Right lobe of liver (tissue), 6 donors: ENCODE data around the gene H3-3A. TPM values are rescaled to one million over a fixed set of nuclear protein-coding genes. Genes with fewer than 3 reads are reported as not detected.
A peak's percentile ranks its signal among the peaks of the same experiment; 100 is the strongest.

Experiments used
- ATAC-seq, 4 donors: fragments of 200-7000 bp; cut with Tn5 transposase; one replicate each; pipeline ENCODE4 v1.9.1; 2020; ENCODE audit warnings: mild to moderate bottlenecking in 4 of 4, moderate library complexity in 4 of 4
- DNase-seq, 3 donors: peaks; one replicate each; pipeline ENCODE4 v3.0.0-alpha.2; 2020
- H3K27ac ChIP-seq, 3 donors: fragments of 200-600 bp; one replicate each; pipeline ENCODE4 v1.8.0; 2022
- H3K27me3 ChIP-seq, 2 donors: fragments of 200-600 bp; one replicate each; pipeline ENCODE4 v1.8.0; 2022
- H3K36me3 ChIP-seq, 4 donors: fragments of 200-600 bp; sonication (generic) in 1 of 4; one replicate each; pipeline versions ENCODE4 v1.5.1 to v1.8.0; 2017 to 2022; ENCODE audit warnings: control low read depth in 1 of 4
- H3K4me1 ChIP-seq, 4 donors: fragments of 200-600 bp; sonication (generic) in 1 of 4; one replicate each; pipeline versions ENCODE4 v1.5.1 to v1.8.0; 2017 to 2022; ENCODE audit warnings: control low read depth in 1 of 4
- H3K4me3 ChIP-seq, 3 donors: fragments of 200-600 bp; one replicate each; pipeline ENCODE4 v1.8.0; 2022
- H3K9me3 ChIP-seq, 4 donors: fragments of 200-600 bp; sonication (generic) in 1 of 4; one replicate each; pipeline versions ENCODE4 v1.5.1 to v1.8.0; 2017 to 2022; ENCODE audit warnings: control low read depth in 1 of 4
- CTCF ChIP-seq, 4 donors: fragments of 200-600 bp in 3 of 4; fragments of 450-650 bp in 1 of 4; IDR thresholded peaks; one replicate each; pipeline versions ENCODE4 v1.5.1 to v1.8.0; 2016 to 2022; ENCODE audit warnings: antibody characterized with exemption in 4 of 4, mild to moderate bottlenecking in 2 of 4
- POLR2A ChIP-seq: fragments of 450-650 bp; IDR thresholded peaks from one replicate; pipeline ENCODE4 v1.6.1; 2017; ENCODE audit warnings: antibody characterized with exemption, mild to moderate bottlenecking
- WGBS: methylation state at CpG from one replicate; pipeline ENCODE4 v1.1.6; 2018; ENCODE audit warnings: low coverage, low lambda C conversion rate; ENCODE audit not compliant: insufficient coverage; ENCODE audit errors: missing lambda C conversion rate; 5-methylcytosine and 5-hydroxymethylcytosine counted together
- intact Hi-C, 2 donors: fragments of 100-400 bp; cut with DNase I; formaldehyde crosslinking; loops; one replicate each; pipeline versions ENCODE4 v1.11.2 to v1.14.1; 2022
- total RNA-seq, 6 experiments: library from RNA; depleted of rRNA in 2 of 6; stranded (reverse); fragments of >200 nt in 2 of 6; fragmentation: NEBNext Ultra II Directional in 3 of 6; extraction: Animal tissue kit (Norgen Biotek cat#: 25700) in 3 of 6; gene quantifications; one replicate each; pipeline versions ENCODE4 v1.1.0 to v1.2.4, GENCODE V29; 2016 to 2023
- donor health status: DM: no; HTN: yes; CAD: no.
- donor health status: DM: no; HTN: no; CAD: no.
- donor health status: DM: no; HTN: no; CAD: no.
- donor health status: DM: no; HTN: yes; CAD: no.
- donor health status: DM: no; HTN: yes; CAD: no.

Gene H3-3A
- total RNA-seq, 6 experiments from 2014 or later, result 132 to 185 (median 156) TPM

- intact Hi-C loops, result no loop called here
- Histone ChIP-seq H3K4me1 (peaks cover 0 to 9% (median 0%) of the 10 kb centered on the region in 4 donors), H3K27ac (no peak overlapping the region)
Observed at GRCh38 chr1:226107471-226108460, 45.2 kb downstream of the H3-3A start.

GRCh38 chr1:226108935-226109828, 46.7 kb downstream of the H3-3A start:
- Histone ChIP-seq H3K9me3 (no peaks in the 10 kb centered on the region), H3K27ac (peak overlapping the region; percentile 67 to 95 (median 87)), H3K27me3 (no peaks in the 10 kb centered on the region), H3K4me1 (peaks cover 0 to 9% (median 0%) of the 10 kb centered on the region in 4 donors), H3K4me3 (peak overlapping the region; percentile 47 to 65 (median 63)), H3K36me3 (no peaks in the 10 kb centered on the region)
- WGBS, result 47% methylated on average over 8 of the region's 23 CpGs
- intact Hi-C loops, result no loop called here
- TF ChIP-seq CTCF (IDR thresholded peaks at IDR 0.05) (no peak), POLR2A (no peak)
- peak; percentile 24 to 57 (median 48) for ATAC-seq
- DNase-seq, result peak in 2 of 3 donors; percentile 47 to 54

More at GRCh38 chr1:226107471-226108460, 45.2 kb downstream of the H3-3A start:
- 55% methylated on average over 2 of the region's 3 CpGs for WGBS
- ATAC-seq (no peak), DNase-seq (no peak)
- no peak overlapping the region for H3K4me3 ChIP-seq
- H3K9me3 ChIP-seq, result no peaks in the 10 kb centered on the region
- H3K27me3 ChIP-seq, result no peaks in the 10 kb centered on the region
- TF ChIP-seq CTCF (IDR thresholded peaks at IDR 0.05), result no peak
- no peak for TF ChIP-seq POLR2A
- no peaks in the 10 kb centered on the region for H3K36me3 ChIP-seq

- intact Hi-C loops, result no loop called here
- TF ChIP-seq CTCF (IDR thresholded peaks at IDR 0.05), result peak in 3 of 4 donors; percentile 13 to 25 (median 16)
- no peak for TF ChIP-seq POLR2A
- ATAC-seq, result peak; percentile 86 to 93 (median 91)
- Histone ChIP-seq H3K36me3 (no peaks in the 10 kb centered on the region), H3K4me1 (peaks cover 0 to 9% (median 0%) of the 10 kb centered on the region in 4 donors), H3K27me3 (no peaks in the 10 kb centered on the region), H3K27ac (peak overlapping the region; percentile 74 to 97 (median 87)), H3K4me3 (peak overlapping the region; percentile 63 to 66 (median 65)), H3K9me3 (no peaks in the 10 kb centered on the region)
- peak; percentile 89 to 93 (median 91) for DNase-seq
- 0% methylated on average over 2 of the region's 57 CpGs for WGBS
Observed at GRCh38 chr1:226109829-226110248, 47.3 kb downstream of the H3-3A start.
